GM12878 (cell line): Measurements from ENCODE around the gene GMDS. TPM values are rescaled to one million over a fixed set of nuclear protein-coding genes. Genes with fewer than 3 reads are reported as not detected.

Experiments
- ATAC-seq: fragments of 200-7000 bp; cut with Tn5 transposase; 3 replicates; pipeline ENCODE4 v1.9.1; 2020; ENCODE audit warnings: mild to moderate bottlenecking, moderate library complexity
- BruUV-seq: library from RNA; stranded (reverse); fragments of 400-500 nt; replicated peaks from 2 replicates; lab custom pipeline; 2021; lab: Mats Ljungman, UMichigan
- CTCF ChIA-PET: fragments of 300-600 bp; sonication (Branson Sonifier 250); formaldehyde crosslinking; extraction: SDS; loops from one replicate; lab custom pipeline; 2021; ENCODE audit warnings: inconsistent platforms; lab: Yijun Ruan, JAX
- POLR2A ChIA-PET: fragments of 350-600 bp; formaldehyde crosslinking; extraction: SDS; loops from one replicate; lab custom pipeline; 2021; ENCODE audit warnings: inconsistent platforms; lab: Charles Lee
- RAD21 ChIA-PET: fragments of 300-600 bp; sonication (Branson Sonifier 250); formaldehyde crosslinking; loops from one replicate; lab custom pipeline; 2023; ENCODE audit warnings: antibody characterized with exemption; ENCODE audit not compliant: unreplicated experiment; lab: Charles Lee
- SMC1A ChIA-PET: fragments of 300-600 bp; sonication (Branson Sonifier 250); formaldehyde crosslinking; loops from one replicate; lab custom pipeline; 2023; ENCODE audit not compliant: unreplicated experiment, uncharacterized antibody; lab: Charles Lee
- DNase-seq: peaks from one replicate; pipeline ENCODE4 v3.0.0-alpha.2; 2011; ENCODE audit warnings: low read depth, low spot score
- FAIRE-seq: peaks from 3 replicates; lab custom pipeline; 2011; peaks lifted over from hg19 to GRCh38; lab: Jason Lieb, UNC
- H2AFZ ChIP-seq: 2 replicates; pipeline ENCODE4 v1.6.0; 2011; ENCODE audit warnings: low read depth, low read length, control low read depth; ENCODE audit not compliant: control insufficient read depth
- H3K27ac ChIP-seq: 2 replicates; pipeline ENCODE4 v1.5.1; 2011; ENCODE audit warnings: control low read depth; ENCODE audit not compliant: control insufficient read depth, insufficient read depth
- H3K27me3 ChIP-seq, 2 experiments: replicated peaks in 1 of 2; 2 replicates each; pipeline versions ENCODE4 v1.6.0 to v1.6.1; 2011; ENCODE audit warnings: low read length in 1 of 2; ENCODE audit not compliant: control insufficient read depth in 2 of 2, insufficient read depth in 2 of 2
- H3K36me3 ChIP-seq, 2 experiments: 2 replicates each; pipeline ENCODE4 v1.5.1; 2011; ENCODE audit warnings: low read length in 1 of 2; ENCODE audit not compliant: control insufficient read depth in 2 of 2, insufficient read depth in 2 of 2
- H3K4me1 ChIP-seq: 2 replicates; pipeline ENCODE4 v1.6.1; 2011; ENCODE audit warnings: mild to moderate bottlenecking, low read length, moderate library complexity, mixed read lengths; ENCODE audit not compliant: control insufficient read depth, insufficient read depth
- H3K4me2 ChIP-seq: 2 replicates; pipeline ENCODE4 v1.6.0; 2011; ENCODE audit warnings: control low read depth; ENCODE audit not compliant: control insufficient read depth, insufficient read depth
- H3K4me3 ChIP-seq: fragments of 200-600 bp; sonication (generic); 2 replicates; pipeline ENCODE4 v1.5.1; 2016
- H3K79me2 ChIP-seq: 2 replicates; pipeline ENCODE4 v1.6.0; 2011; ENCODE audit warnings: low read length; ENCODE audit not compliant: control insufficient read depth, insufficient read depth
- H3K9ac ChIP-seq: 2 replicates; pipeline ENCODE4 v1.8.0; 2011; ENCODE audit warnings: low read length, control low read depth, mixed read lengths; ENCODE audit not compliant: control insufficient read depth, insufficient read depth
- H3K9me3 ChIP-seq: replicated peaks from 3 replicates; pipeline ENCODE4 v1.5.1; 2011; ENCODE audit warnings: mild to moderate bottlenecking, low read length; ENCODE audit not compliant: control insufficient read depth, insufficient read depth
- H4K20me1 ChIP-seq: 2 replicates; pipeline ENCODE4 v1.6.0; 2011; ENCODE audit not compliant: control insufficient read depth, insufficient read depth
- BRCA1 ChIP-seq: IDR thresholded peaks from 2 replicates; pipeline ENCODE4 v1.6.1; 2011; ENCODE audit warnings: low read depth, low read length, improper control_type of control experiment
- EZH2 ChIP-seq: IDR thresholded peaks from 2 replicates; pipeline ENCODE4 v1.6.1; 2012; ENCODE audit warnings: low read depth, mild to moderate bottlenecking, control low read depth, inconsistent platforms, low read length, borderline replicate concordance; ENCODE audit not compliant: control insufficient read depth
- JUND ChIP-seq: IDR thresholded peaks from 2 replicates; pipeline ENCODE4 v1.6.1; 2012; ENCODE audit warnings: low read depth, mild to moderate bottlenecking, low read length, improper control_type of control experiment, moderate library complexity
- KDM1A ChIP-seq: fragments of 200-600 bp; sonication (generic); IDR thresholded peaks from 2 replicates; pipeline ENCODE4 v1.6.1; 2016; ENCODE audit warnings: borderline replicate concordance
- MYB ChIP-seq: fragments of 150-350 bp; IDR thresholded peaks from 2 replicates; pipeline ENCODE4 v1.6.1; 2014; ENCODE audit warnings: mild to moderate bottlenecking, low read depth, low read length, borderline replicate concordance
- NR2C2 ChIP-seq: IDR thresholded peaks from 2 replicates; pipeline ENCODE4 v1.6.1; 2011; ENCODE audit warnings: borderline replicate concordance, low read depth; ENCODE audit not compliant: control insufficient read depth, insufficient read length
- POLR2AphosphoS5 ChIP-seq: IDR thresholded peaks from 2 replicates; pipeline ENCODE4 v1.6.1; 2011; ENCODE audit warnings: mild to moderate bottlenecking, low read length, inconsistent platforms
- RB1 ChIP-seq: fragments of 450-650 bp; formaldehyde crosslinking; IDR thresholded peaks from 2 replicates; pipeline ENCODE4 v1.6.1; 2017; ENCODE audit warnings: mild to moderate bottlenecking, borderline replicate concordance
- SMAD1 ChIP-seq: fragments of 450-650 bp; IDR thresholded peaks from 2 replicates; pipeline ENCODE4 v1.6.1; 2018; ENCODE audit warnings: mild to moderate bottlenecking, low read depth; ENCODE audit not compliant: partially characterized antibody
- SMARCA5 ChIP-seq: fragments of 450-650 bp; IDR thresholded peaks from 2 replicates; pipeline ENCODE4 v1.6.1; 2017; ENCODE audit warnings: mild to moderate bottlenecking
- SMC3 ChIP-seq: IDR thresholded peaks from 2 replicates; pipeline ENCODE4 v1.6.1; 2011; ENCODE audit warnings: low read length, improper control_type of control experiment, borderline replicate concordance
- SRF ChIP-seq, 2 experiments: IDR thresholded peaks; 2 replicates each; pipeline ENCODE4 v1.6.1; 2011; ENCODE audit warnings: low read depth in 2 of 2, low read length in 2 of 2, mild to moderate bottlenecking in 1 of 2, moderate library complexity in 1 of 2
- SUZ12 ChIP-seq: fragments of 200-600 bp; sonication (generic); IDR thresholded peaks from one replicate; pipeline ENCODE4 v1.6.1; 2018; ENCODE audit warnings: antibody characterized with exemption, mild to moderate bottlenecking; ENCODE audit not compliant: unreplicated experiment
- TARDBP ChIP-seq: IDR thresholded peaks from 2 replicates; pipeline ENCODE4 v1.6.1; 2016; ENCODE audit warnings: borderline replicate concordance
- WRNIP1 ChIP-seq: IDR thresholded peaks from 2 replicates; pipeline ENCODE4 v1.6.1; 2011; ENCODE audit warnings: low read depth, low read length, improper control_type of control experiment, borderline replicate concordance
- YBX1 ChIP-seq: fragments of 450-650 bp; IDR thresholded peaks from 2 replicates; pipeline ENCODE4 v1.6.1; 2016; ENCODE audit warnings: antibody characterized with exemption
- ZNF24 ChIP-seq: fragments of 450-650 bp; IDR thresholded peaks from 2 replicates; pipeline ENCODE4 v1.6.1; 2017; ENCODE audit warnings: antibody characterized with exemption, mild to moderate bottlenecking
- ZSCAN29 ChIP-seq: fragments of 450-650 bp; IDR thresholded peaks from 2 replicates; pipeline ENCODE4 v1.6.1; 2017; ENCODE audit warnings: mild to moderate bottlenecking, moderate library complexity
- in situ Hi-C: fragments of 300-500 bp; cut with MboI; formaldehyde crosslinking; loops from 9 replicates; pipeline ENCODE4 v1.14.3; 2018; ENCODE audit warnings: mixed read lengths
- intact Hi-C: fragments of 100-400 bp; cut with micrococcal nuclease; formaldehyde crosslinking; loops from one replicate; pipeline ENCODE4 v1.14.2; 2022; ENCODE audit not compliant: unreplicated experiment
- polyA plus RNA-seq, 11 experiments: library from polyadenylated mRNA; depleted of rRNA in 4 of 11; unstranded in 6 of 11; stranded (reverse) in 5 of 11; fragments of >200 nt; fragmentation: Nextera tagmentation in 4 of 11; fragmentation: Illumina TruSeq in 1 of 11; extraction: Ambion mirVana in 4 of 11; extraction: Trizol in 1 of 11; gene quantifications; 1 replicate in 1 of 11; 2 replicates in 10 of 11; pipeline versions ENCODE4 v1.2.1 to v1.2.3, GENCODE V29; 2011 to 2016; ENCODE audit warnings: inconsistent platforms in 2 of 11, missing spikeins in 2 of 11, low read depth in 1 of 11
- total RNA-seq, 4 experiments: library from RNA; depleted of rRNA in 3 of 4; stranded (reverse); fragments of >200 nt in 3 of 4; fragmentation: Illumina TruSeq in 1 of 4; extraction: Trizol in 1 of 4; gene quantifications; 2 replicates each; pipeline versions ENCODE4 v1.2.1 to v1.2.3, GENCODE V29; 2013 to 2021
- TF ChIP-seq, protein P1 (sequence below): fragments of 450-650 bp; IDR thresholded peaks from 2 replicates; pipeline ENCODE4 v1.6.1; 2014; ENCODE audit warnings: mild to moderate bottlenecking
- TF ChIP-seq, protein P2 (sequence below): IDR thresholded peaks from 2 replicates; pipeline ENCODE4 v1.6.1; 2011; ENCODE audit warnings: low read depth, low read length, improper control_type of control experiment, borderline replicate concordance

The GMDS gene
- total and polyA plus RNA-seq, 10 of the 15 experiments (the other 5 are each of a cell fraction or from before 2014, with no cell fraction given) = 0.61 to 53.8 (median 29.3) TPM

DNA sequence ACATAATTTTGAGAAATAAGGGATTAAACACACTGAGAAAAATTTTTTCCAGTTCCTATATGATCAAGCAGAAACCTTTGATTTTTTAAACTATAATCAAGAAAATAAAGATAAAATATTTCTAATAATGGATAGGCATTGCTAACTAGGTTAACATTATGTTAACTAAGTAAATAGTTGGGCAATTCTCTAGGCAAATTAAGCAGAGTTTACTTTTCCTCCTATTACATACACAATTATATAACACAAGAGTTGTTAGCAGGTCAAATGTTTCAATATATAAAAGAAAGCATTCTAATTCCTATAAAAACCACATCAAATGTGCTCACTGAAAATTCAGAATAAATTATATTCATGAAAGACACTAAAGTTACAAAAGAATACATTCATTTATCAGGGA is 191.7 kb downstream of the GMDS start:
- no peak for ATAC-seq
- no TSS peak for BruUV-seq
- H3K27me3 ChIP-seq = no peaks in the 10 kb centered on the region
- H3K4me2 ChIP-seq = no peak overlapping the region
- POLR2A ChIA-PET = no interaction called here
- TF ChIP-seq POLR2AphosphoS5 (no peak), RB1 (no peak), KDM1A (no peak), EZH2 (no peak), MYB (no peak), SMC3 (no peak), YBX1 (no peak), SRF (IDR thresholded peaks at IDR 0.05; ENCODE audit: low read depth in 2 of 2, low read length in 2 of 2) (no peak), NR2C2 (no peak), ZSCAN29 (no peak), TARDBP (no peak), ZNF24 (no peak), JUND (no peak), BRCA1 (no peak), SMAD1 (no peak), WRNIP1 (no peak), SUZ12 (no peak), SMARCA5 (no peak)
- TF ChIP-seq, protein P1, sequence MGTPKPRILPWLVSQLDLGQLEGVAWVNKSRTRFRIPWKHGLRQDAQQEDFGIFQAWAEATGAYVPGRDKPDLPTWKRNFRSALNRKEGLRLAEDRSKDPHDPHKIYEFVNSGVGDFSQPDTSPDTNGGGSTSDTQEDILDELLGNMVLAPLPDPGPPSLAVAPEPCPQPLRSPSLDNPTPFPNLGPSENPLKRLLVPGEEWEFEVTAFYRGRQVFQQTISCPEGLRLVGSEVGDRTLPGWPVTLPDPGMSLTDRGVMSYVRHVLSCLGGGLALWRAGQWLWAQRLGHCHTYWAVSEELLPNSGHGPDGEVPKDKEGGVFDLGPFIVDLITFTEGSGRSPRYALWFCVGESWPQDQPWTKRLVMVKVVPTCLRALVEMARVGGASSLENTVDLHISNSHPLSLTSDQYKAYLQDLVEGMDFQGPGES = no peak
- TF ChIP-seq, protein P2, sequence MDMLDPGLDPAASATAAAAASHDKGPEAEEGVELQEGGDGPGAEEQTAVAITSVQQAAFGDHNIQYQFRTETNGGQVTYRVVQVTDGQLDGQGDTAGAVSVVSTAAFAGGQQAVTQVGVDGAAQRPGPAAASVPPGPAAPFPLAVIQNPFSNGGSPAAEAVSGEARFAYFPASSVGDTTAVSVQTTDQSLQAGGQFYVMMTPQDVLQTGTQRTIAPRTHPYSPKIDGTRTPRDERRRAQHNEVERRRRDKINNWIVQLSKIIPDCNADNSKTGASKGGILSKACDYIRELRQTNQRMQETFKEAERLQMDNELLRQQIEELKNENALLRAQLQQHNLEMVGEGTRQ = no peak
- TF ChIP-seq, all 136 proteins: peak for 0
- no peaks in the 10 kb centered on the region for H3K79me2 ChIP-seq
- H3K9ac ChIP-seq = no peak overlapping the region
- no peaks in the 10 kb centered on the region for H4K20me1 ChIP-seq
- DNase-seq = no peak
- in situ Hi-C loops = no loop called here
- ChIA-PET CTCF (no interaction called here), SMC1A (no interaction called here), RAD21 (no interaction called here)
- H2AFZ ChIP-seq = no peak overlapping the region
- intact Hi-C loops = no loop called here
- H3K4me1 ChIP-seq = no peaks in the 10 kb centered on the region
- no peak overlapping the region for H3K27ac ChIP-seq
- no peaks in the 10 kb centered on the region for H3K9me3 ChIP-seq
- H3K36me3 ChIP-seq = no peaks in the 10 kb centered on the region
- no peak for FAIRE-seq
- no peak overlapping the region for H3K4me3 ChIP-seq
